K562 (cell line): ENCODE results near the gene HSPB6.

ENCODE experiments used
- E2F5 ChIP-seq: sonication (generic); formaldehyde crosslinking; IDR thresholded peaks from 2 replicates; pipeline ENCODE4 v1.8.0; 2022; ENCODE audit warnings: mild to moderate bottlenecking, missing genetic modification reagents
- EP300 ChIP-seq: IDR thresholded peaks from 2 replicates; pipeline ENCODE4 v1.6.1; 2012; ENCODE audit warnings: low read length, improper control_type of control experiment
- FOXK1 ChIP-seq: sonication (generic); formaldehyde crosslinking; IDR thresholded peaks from 2 replicates; pipeline ENCODE4 v1.8.0; 2022; ENCODE audit warnings: missing genetic modification reagents, mild to moderate bottlenecking, borderline replicate concordance
- JUND ChIP-seq, 2 experiments: IDR thresholded peaks; 2 replicates in 1 of 2; 3 replicates in 1 of 2; pipeline ENCODE4 v1.6.1; 2011; ENCODE audit warnings: borderline replicate concordance in 2 of 2, low read depth in 2 of 2, low read length in 2 of 2, improper control_type of control experiment in 1 of 2, missing biosample characterization in 1 of 2, missing genetic modification characterization in 1 of 2, missing genetic modification reagents in 1 of 2
- MAX ChIP-seq: sonication (generic); formaldehyde crosslinking; IDR thresholded peaks from 2 replicates; pipeline ENCODE4 v1.9.0; 2022; ENCODE audit warnings: mild to moderate bottlenecking, missing genetic modification reagents
- NFRKB ChIP-seq: fragments of 450-650 bp; IDR thresholded peaks from 2 replicates; pipeline ENCODE4 v1.6.1; 2016; ENCODE audit warnings: low read depth
- PCBP2 ChIP-seq: fragments of 200-400 bp; formaldehyde crosslinking; IDR thresholded peaks from 2 replicates; pipeline ENCODE4 v1.6.1; 2018; ENCODE audit warnings: low read length, low read depth, mild to moderate bottlenecking, moderate library complexity; ENCODE audit not compliant: poor library complexity, severe bottlenecking
- PHF20 ChIP-seq: fragments of 450-650 bp; IDR thresholded peaks from 2 replicates; pipeline ENCODE4 v1.6.1; 2018; ENCODE audit not compliant: partially characterized antibody
- ZC3H4 ChIP-seq: sonication (generic); formaldehyde crosslinking; IDR thresholded peaks from 2 replicates; pipeline ENCODE4 v1.9.0; 2021; ENCODE audit warnings: missing genetic modification reagents, borderline replicate concordance
- ZNF592 ChIP-seq: fragments of 450-650 bp; IDR thresholded peaks from 2 replicates; pipeline ENCODE4 v1.6.1; 2017; ENCODE audit warnings: antibody characterized with exemption, mild to moderate bottlenecking
- ZSCAN29 ChIP-seq: fragments of 450-650 bp; IDR thresholded peaks from 2 replicates; pipeline ENCODE4 v1.6.1; 2017

GRCh38 chr19:35742121-35742724, 14.6 kb downstream of the HSPB6 start, which contains the start of gene IGFLR1:
- no peak for TF ChIP-seq FOXK1 (CRISPR knock-in tag)
- TF ChIP-seq ZC3H4 (CRISPR knock-in tag), result no peak
- no peak for TF ChIP-seq E2F5 (CRISPR knock-in tag)
- TF ChIP-seq PCBP2, result no peak
- TF ChIP-seq PHF20, result no peak
- TF ChIP-seq MAX (CRISPR knock-in tag), result no peak
- TF ChIP-seq NFRKB, result no peak
- TF ChIP-seq ZSCAN29, result no peak
- TF ChIP-seq JUND (IDR thresholded peaks at IDR 0.05; ENCODE audit: borderline replicate concordance, low read depth, low read length), result no peak
- no peak for TF ChIP-seq JUND (tag; IDR thresholded peaks at IDR 0.05; ENCODE audit: borderline replicate concordance, low read depth, low read length)
- no peak for TF ChIP-seq ZNF592
- no peak for TF ChIP-seq EP300
